GM12873 (cell line): ENCODE data around the gene GPR153.

Experiments
- TF ChIP-seq, protein P1 (sequence below): IDR thresholded peaks from 2 replicates; pipeline ENCODE4 v1.5.1; 2012; ENCODE audit warnings: low read depth, mild to moderate bottlenecking, moderate library complexity, low read length, control low read depth; ENCODE audit not compliant: insufficient read depth; ENCODE audit errors: missing control alignments

Gene GPR153

GRCh38 chr1:6234502-6235295, 26.2 kb downstream of the GPR153 start:
- TF ChIP-seq, protein P1, sequence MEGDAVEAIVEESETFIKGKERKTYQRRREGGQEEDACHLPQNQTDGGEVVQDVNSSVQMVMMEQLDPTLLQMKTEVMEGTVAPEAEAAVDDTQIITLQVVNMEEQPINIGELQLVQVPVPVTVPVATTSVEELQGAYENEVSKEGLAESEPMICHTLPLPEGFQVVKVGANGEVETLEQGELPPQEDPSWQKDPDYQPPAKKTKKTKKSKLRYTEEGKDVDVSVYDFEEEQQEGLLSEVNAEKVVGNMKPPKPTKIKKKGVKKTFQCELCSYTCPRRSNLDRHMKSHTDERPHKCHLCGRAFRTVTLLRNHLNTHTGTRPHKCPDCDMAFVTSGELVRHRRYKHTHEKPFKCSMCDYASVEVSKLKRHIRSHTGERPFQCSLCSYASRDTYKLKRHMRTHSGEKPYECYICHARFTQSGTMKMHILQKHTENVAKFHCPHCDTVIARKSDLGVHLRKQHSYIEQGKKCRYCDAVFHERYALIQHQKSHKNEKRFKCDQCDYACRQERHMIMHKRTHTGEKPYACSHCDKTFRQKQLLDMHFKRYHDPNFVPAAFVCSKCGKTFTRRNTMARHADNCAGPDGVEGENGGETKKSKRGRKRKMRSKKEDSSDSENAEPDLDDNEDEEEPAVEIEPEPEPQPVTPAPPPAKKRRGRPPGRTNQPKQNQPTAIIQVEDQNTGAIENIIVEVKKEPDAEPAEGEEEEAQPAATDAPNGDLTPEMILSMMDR = no peak

- TF ChIP-seq, protein P1 = no peak
Observed at GRCh38 chr1:6233376-6233775, 27.5 kb downstream of the GPR153 start.

DNA sequence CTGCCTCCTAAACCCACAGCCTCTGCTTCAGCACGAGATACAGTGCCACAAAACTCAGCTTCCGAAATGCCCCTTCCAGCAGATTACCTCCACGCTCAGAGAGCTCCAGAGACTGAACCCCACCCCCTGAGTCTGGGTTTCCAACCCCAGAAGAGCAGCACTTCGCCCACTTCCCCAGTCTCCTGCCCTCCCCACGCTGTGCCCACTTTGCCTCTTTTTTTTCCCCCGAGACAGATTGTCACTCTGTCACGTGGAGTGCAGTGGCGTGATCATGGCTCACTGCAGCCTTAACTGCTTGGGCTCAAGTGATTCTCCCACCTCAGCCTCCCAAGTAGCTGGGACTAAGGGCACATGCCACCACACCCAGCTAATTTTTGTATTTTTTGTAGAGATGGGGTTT, 35.2 kb downstream of the GPR153 start:
- TF ChIP-seq, protein P1 = no peak

GRCh38 chr1:6224718-6225117, 36.2 kb downstream of the GPR153 start:
- TF ChIP-seq, protein P1 = no peak

GRCh38 chr1:6223617-6224016, 37.3 kb downstream of the GPR153 start:
- TF ChIP-seq, protein P1 = no peak

GRCh38 chr1:6222636-6223035, 38.3 kb downstream of the GPR153 start:
- TF ChIP-seq, protein P1 = no peak

- TF ChIP-seq, protein P1 = no peak
Observed at GRCh38 chr1:6221210-6221784, 39.6 kb downstream of the GPR153 start.
